GM19452 (cell line): Measurements from ENCODE around the gene VWA2.

Experiments
- ATAC-seq: cut with Tn5 transposase; IDR thresholded peaks from one replicate; pipeline ENCODE4 v1.9.1; 2021; ENCODE audit not compliant: unreplicated experiment

The VWA2 gene

DNA sequence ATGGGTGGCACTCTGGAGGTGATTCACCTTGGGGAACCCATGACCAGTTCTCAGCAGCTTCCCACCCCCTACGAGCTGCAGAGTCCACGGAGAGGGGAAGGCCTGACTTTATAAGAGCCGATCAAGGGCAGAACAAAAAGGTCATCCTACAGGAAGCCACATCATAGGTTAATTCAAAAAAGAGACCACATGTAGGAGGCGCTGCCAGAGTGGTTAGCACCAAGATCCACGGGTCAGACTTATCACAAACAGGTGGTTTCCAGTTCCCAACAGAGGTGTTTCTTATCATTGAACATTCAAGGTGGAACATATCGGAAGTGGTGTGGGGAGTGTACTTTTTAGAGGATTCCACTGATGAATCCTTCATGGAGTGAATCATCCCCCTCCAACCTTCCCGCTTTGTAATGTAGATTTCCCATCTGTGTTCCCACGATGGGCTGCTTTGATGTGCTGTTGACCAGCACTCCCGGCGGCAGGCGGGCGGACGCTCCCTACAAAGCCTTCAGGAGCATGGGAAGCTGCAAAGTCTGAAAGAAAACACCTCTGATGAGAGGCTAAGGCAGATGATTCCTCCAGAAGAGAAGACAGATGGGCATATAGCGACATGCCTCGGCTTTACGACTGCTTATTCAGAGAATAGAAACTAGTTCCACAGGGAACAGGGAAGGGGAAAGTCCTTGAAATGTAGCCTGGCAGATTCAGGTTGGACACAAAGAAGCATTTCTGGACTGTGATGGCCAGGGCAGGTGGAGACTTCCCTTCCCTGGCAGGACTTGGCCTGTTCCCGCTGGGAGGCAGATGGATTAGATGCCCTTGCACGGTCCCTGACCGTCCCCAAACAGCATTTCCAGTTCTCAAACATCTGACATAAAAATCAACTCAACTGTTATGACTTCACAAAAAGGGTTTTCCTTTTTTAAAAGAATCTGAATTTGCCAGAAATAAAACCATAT is 98.7 kb downstream of the VWA2 start:
- no peak for ATAC-seq

DNA sequence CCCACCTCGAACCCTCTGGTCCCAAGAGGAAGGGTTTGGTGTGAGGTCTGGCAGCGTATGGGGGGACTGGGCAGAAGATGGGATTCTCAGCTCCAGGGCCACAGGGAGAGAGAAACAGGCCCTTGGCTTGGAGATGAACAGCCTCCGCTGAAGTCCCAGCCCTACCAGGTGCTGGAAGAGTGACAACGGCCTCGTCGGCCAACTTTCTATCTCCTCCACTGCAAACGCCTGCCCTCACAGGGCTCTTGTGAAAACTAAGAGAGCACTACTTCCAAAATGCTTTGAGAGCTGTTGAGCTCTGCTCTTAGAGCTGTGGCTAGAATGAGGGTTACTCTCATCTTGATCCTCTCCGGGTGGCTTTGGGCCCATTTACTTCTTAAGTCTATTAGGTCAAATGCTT is 101.8 kb downstream of the VWA2 start:
- no peak for ATAC-seq
